Left hindlimb (tissue), 1 donor: ENCODE data around the gene RCOR1.
"Not testable (repeated sequence)": the region's sequence is repeated elsewhere in the genome, so short reads cannot be mapped to it uniquely, and the experiment has no call there.

Source experiments
- DNase-seq: peaks from one replicate; pipeline ENCODE4 v3.0.0-alpha.2; 2018

Gene RCOR1

DNA sequence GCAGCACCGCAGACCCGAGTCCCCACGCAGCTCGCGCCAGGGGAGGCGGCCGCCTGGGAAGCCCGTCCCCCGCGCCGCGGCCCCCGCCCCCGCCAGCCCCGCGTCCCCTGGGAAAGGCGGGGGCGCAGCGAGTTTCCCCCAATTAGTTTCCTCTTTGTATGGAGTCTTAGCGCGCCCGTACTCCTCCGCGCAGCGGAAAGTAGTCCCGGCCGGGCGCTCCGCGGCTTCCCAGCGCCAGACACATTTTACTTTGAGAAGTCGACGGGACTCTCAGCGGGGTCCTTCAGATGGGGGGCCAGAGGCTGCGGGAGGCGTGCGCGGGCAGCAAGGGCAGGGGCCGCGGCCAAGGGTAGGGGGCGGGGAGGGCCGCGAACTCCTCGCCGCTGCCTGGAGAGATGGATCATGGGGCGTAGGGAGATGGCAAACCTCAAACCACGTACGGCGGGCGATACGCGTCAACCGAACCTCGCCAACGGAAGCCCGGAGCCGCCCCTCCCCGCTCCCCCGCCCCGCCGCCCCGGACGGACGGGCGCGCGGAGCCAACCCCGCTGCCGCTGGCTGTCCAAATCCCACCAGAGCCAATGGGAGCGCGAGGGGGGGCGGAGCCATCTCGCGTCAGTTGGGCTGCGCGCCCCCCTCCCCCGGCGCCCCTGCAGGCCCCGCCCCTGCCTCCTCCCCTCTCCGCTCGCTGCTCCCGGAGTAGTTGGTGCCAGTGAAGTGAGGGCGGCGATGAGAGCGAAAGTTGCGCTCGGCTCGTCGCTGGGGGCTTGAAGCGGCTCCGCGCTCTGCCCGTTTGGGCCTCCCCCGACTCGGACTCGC, at the start of gene RCOR1:
RCOR1 (plus strand) TSS at position 706 of the 819 bp plus-strand sequence. CDS start 238 bp downstream, outside the sequence.
- peak; percentile 99 for DNase-seq

- peak; percentile 85 for DNase-seq
Observed at GRCh38 chr14:102544046-102544746, 48.3 kb upstream of the RCOR1 start.

DNA sequence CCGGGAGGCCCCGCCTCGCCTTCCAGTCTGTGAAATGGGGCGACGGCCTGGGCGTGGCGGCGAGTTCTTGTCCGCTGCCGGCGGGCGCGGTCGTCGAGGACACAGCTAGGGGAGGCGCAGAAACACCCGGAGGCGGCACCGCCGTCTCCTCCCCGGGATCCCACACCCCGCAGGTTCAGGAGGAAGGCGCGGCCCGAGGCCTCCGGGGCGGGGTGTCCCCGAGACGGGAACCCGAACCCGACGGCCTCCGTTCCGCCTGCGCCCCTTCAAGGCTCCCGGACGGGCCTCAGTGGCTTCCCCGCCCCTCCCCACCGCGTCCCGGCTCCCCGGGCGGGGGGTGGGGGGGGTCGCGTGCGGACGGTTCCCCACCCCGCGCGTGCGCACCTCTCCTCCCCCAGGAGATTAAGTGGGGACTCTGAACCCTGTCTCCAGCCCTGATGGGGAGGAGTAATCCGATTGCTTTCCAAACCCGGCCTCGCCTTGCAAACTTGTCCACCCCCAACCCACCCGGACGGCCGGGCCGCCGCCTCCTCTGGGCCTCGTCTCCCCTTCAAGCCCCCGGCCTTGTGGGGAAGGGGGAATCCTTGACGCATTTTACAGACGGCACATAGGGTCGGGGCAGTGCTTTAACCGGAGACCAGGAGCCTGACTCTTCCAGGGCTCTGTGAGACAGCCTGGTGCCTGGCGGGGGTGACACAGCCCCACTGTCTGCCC, 47.5 kb upstream of the RCOR1 start:
- peak; percentile 58 for DNase-seq

DNA sequence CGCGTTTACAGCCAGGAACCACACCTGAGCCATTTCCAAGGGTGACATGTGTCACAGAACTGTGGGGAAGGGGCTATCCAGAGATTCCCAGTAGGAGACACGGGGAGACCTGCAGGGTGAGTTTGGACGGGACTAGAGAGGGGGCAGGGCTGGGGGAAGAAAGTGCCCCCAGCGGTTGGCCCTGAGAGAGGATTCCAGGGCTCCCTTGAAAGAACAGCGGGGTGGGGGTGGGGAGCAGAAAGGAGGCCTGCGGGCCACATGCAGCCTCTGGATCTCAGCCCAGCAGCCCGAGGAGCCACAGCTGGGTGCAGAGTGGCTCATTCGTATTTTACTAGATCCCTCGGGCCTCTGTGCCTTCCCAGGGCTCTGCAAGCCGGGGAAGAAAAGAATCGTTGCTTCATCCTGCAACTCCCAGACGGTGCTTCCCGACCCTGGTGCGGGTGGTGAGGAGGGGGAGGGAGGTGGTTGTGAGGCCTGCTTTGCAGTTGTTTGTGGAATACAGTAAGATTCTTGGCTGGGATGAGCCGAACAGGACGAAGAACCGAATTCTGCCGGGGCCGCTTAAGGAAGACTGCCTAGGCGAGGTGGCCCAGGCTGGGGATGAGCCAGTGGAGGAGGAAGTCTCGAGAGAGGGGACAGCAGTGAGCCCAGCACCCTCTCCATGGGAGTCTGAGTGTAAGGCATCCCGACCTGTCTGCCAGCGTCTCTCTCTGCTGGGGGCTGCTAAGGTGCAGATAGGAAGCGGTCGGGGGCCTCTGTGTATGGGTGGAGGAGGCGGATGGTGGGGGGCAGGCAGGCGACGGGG, 46.8 kb upstream of the RCOR1 start:
- DNase-seq: peak; percentile 64

GRCh38 chr14:102548616-102549240, 43.7 kb upstream of the RCOR1 start:
- DNase-seq: no peak

- DNase-seq: not testable (repeated sequence)
Observed at GRCh38 chr14:102550927-102551401, 41.5 kb upstream of the RCOR1 start.

GRCh38 chr14:102551995-102552705, 40.3 kb upstream of the RCOR1 start:
- no peak for DNase-seq

DNA sequence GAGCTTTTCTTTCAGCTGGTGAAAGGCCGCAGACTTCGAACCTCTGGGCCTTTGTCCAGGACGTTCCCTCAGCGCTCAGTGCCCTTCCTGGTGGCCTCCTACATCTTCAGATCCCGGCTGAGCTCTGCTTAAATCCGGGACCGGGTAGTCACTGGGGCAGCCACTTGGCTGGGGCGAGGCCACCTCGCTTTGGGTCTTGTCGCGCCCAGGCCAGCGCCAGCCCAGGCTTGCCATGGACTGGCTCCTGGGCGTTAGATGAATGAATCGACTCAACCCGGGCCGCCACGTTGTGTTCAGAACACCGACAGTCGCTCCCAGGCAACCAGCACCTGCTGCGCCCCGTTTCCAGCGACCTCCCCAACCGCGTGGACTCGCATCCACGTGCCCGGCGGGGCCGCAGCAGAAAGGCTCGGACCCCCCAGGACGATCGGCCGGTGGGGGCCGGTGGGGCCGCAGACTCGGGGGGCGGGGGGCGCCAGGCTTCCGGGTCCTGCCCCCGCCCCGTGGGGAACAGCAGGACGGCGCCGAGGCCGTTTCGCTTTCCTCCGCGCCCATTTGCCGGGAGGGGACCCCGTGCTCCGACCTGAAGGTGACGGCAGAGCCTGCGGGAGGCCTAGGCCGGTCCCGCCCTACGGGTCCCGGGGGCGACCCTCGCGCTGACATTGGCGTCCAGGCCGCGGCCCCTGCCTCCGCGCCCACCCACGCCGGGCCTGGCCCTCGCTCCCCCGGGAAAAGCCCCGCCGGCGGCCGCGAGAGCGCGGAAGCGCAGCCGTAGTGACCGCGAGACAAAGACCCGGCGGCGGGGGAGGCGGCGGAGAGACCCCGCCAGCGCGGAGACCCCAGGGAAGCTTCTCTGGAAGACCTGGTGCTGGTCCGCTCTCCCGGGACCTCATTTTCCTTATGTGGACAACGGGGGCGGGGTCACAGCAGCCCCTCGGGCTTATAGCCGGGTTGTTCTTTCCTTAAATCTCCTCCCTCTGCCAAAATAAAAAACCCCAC, 37.3 kb upstream of the RCOR1 start:
- DNase-seq: no peak

DNA sequence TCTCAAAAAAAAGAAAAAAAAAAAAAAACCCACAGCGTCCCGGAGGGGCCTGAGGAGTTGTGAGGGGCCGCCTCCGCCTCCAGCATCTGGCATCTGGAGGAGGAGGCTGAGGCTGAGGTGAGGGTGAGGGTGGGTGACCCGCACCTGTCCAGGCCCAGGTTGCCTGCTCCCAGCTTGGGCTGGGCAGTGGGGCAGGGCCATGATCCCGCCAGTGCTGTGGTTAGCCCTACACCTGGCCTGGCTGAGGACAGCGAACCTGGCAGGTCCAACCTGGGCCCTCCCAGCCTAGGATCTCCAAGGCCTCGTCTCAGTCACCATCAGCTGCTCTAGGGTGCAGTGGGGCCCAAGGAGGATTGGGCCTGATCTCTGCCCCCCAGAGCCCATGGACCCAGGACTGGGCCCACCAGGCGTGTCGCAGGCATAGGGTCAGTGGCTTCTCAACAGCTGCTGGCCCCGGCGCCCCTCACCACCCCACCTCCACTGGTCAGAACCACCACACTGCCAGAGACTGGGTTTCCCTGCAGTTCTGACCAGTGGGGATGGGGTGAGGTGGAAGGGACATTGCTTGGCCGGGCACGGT, 36.3 kb upstream of the RCOR1 start:
- DNase-seq: no peak

GRCh38 chr14:102557434-102558226, 34.8 kb upstream of the RCOR1 start:
- DNase-seq: no peak

DNA sequence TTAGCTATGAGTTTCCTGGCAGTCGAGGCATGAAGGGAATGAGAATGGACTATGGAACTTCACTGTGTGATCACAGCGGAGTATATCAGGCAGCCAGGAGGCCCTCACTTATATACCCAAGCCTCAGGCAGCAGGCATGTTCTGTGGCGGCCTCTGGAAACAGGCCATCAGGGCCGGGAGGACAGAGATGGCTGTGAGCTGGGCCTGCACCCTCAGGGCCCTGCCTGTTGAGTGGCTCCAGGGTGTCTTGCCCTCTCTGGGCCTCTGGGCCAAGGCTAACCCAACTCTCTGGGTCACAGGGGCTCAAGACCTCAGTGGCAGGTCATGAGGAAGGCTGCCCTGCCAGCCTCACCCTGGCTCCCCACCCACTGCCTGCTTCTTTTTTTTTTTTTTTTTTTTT, 33.9 kb upstream of the RCOR1 start:
- no peak for DNase-seq

GRCh38 chr14:102560458-102561261, 31.8 kb upstream of the RCOR1 start:
- DNase-seq: no peak

DNA sequence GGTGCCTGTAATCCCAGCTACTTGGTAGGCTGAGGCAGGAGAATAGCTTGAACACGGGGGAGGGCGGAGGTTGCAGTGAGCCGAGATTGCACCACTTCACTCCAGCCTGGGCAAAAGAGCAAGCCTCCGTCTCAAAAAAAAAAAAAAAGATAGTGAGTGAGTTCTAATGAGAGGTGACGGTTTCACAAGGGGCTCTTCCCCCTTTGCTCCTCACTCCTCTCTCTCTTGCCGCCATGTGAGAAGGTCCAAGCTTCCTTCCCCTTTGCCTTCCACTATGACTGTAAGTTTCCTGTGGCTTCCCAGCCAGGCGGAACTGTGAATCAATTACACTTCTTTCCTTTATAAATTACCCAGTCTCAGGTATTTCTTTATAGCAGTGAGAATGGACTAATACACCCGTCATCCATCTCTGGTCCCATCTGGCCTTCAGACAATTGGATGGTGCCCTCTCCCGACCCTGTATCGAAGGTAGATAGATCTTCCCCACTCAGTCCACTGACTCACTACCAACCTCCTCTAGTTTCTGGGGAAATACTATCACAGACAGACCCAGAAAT, 27.0 kb upstream of the RCOR1 start:
- DNase-seq: no peak

DNA sequence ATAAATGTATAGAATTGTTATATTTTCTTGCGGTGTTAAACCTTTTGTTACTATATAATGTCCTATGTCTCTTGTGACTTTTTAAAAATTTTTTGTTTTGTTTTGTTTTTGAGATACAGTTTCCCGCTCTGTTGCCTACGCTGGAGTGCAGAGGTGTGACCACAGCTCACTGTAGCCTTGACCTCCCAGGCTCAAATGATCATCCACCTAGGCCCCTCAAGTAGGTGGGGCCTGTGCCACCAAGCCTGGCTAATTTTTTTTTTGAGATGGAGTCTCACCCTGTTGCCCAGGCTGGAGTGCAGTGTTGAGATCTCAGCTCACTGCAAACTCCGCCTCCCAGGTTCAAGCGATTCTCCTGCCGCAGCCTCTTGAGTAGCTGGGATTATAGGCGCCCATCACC, 26.5 kb upstream of the RCOR1 start:
- DNase-seq: no peak

DNA sequence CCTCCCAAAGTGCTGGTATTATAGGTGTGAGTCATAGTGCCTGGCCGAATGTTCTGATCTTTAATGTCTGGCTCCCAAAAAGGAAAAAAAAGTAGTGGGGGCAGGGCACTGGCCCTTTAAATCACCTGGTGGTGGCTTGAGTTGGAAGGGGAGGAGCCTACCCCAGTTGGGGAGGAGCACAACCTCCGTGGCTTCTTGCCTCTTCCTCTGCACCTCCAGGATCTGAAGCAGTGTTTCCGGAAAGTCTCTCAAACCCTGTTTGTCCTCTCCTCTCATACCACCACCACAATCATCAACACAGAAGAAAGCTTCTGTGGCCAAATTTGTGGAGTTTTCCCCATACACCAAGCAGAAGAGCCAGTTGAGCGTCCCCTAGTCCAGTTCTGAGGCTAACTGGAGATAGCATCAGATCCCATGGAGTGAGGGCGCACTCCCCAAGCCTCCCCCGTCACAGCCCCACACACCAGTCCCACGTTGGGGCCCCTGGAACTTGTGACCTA, 24.3 kb upstream of the RCOR1 start:
- no peak for DNase-seq

DNA sequence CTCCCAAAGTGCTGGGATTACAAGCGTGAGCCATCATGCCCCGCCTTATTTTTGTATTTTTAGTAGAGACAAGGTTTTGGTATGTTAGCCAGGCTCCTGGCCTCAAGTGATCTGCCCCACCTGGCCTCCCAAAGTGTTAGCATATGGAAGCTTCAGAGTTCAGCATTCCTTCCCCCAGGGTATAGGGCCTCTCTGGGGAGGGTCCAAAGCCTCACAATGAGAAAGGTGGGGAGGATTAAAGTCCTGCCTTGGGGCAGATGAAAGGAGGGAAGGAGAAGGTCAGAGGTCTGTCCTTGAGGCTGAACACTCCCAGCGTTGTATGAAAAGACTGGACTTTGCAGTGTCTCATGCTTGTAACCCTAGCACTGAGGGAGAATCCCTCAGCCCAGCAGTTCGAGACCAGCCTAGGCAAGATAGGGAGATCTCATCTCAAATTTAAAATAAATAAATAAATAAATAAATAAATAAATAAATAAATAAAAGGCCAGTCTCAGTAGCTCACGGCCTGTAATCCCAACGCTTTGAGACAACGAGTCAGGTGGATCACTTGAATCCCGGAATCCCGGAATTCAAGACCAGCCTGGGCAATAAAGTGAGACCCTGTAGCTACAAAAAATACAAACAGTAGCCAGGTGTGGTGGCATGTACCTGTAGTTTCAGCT, 22.0 kb upstream of the RCOR1 start:
- no peak for DNase-seq

- no peak for DNase-seq
Observed at GRCh38 chr14:102571043-102571442, 21.4 kb upstream of the RCOR1 start.
